ENCODE data around the gene SPINT2.

SPINT2 gene

GRCh38 chr19:38267761-38268483, 3.5 kb downstream of the SPINT2 start:
- DNase-seq (ENCODE audit: low spot score): peak; percentile 32

GRCh38 chr19:38268539-38268938, 4.2 kb downstream of the SPINT2 start:
- DNase-seq (ENCODE audit: low spot score): no peak

DNA sequence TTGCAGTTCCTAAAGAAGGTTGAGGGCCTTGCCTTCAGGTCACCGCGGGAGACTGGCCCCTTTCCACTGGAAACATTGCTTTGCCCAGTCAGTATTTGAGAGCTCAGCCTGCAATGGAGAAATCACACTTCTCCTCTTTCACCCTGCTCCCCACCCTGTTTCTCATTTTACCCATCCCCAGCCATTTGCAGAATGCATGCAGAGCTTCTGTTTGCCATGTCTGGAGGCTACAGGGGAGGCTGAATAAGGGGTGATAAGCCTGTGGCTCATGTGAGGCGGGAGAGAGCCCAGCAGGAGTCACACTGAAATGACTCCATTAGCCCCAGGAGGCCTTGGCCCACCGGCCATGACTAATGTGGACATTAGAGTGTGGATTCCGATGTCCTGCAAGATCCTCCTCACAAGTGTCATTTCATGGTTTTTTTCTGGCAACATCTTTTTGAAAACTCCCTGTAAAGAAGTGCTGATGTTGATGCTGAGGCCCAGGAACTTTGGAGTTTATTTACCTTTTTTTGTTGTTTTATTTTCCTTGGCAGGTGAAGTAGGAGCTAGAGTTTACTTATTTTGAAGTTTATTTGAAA, 6.3 kb downstream of the SPINT2 start:
- DNase-seq (ENCODE audit: low spot score): peak; percentile 48

DNA sequence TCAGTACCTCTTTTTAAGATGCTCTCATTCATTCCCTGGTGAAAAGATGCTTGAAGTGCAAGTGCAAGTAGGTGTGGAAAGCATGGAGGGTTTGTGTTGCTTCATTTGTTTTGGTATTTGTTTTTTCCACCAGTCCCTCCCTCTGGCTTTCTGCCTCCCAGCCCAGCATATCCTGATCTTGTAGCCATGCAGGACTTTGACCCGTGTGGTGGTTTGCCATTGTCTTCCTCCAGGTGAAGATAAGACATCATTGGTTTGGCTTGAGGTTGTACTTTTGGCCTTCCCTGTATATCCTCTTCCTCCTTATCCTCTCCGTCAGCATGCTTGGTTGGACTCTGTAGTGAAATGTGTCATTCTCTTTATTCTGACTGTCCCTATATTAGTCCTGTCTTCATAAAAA, 9.1 kb downstream of the SPINT2 start:
- DNase-seq (ENCODE audit: low spot score): peak; percentile 81

- no peak for DNase-seq (ENCODE audit: low spot score)
These were observed 10.4 kb downstream of the SPINT2 start for GRCh38 chr19:38274739-38275138.

DNA sequence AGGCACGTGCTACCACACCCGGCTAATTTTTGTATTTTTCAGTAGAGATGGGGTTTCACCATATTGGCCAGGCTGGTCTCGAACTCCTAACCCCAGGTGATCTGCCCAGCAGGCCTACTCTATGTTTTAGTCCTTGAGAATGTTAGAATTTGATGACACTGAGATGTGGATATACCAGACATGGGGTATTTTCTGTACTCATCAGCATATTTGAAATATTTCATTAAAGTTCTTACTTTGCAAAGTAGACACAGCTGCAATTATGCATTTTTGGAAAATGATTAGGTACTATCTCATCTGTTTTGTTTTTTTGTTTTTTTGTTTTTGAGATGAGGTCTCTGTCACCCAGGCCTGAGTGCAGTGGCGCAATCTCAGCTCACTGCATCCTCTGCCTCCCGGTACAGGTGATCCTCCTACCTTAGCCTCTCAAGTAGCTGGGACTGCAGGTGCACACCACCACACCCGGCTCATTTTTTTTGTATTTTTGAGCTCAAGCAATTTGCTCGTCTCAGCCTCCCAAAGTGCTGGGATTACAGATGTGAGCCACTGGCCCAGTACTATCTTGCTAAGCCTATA, 12.7 kb downstream of the SPINT2 start:
- no peak for DNase-seq (ENCODE audit: low spot score)

DNA sequence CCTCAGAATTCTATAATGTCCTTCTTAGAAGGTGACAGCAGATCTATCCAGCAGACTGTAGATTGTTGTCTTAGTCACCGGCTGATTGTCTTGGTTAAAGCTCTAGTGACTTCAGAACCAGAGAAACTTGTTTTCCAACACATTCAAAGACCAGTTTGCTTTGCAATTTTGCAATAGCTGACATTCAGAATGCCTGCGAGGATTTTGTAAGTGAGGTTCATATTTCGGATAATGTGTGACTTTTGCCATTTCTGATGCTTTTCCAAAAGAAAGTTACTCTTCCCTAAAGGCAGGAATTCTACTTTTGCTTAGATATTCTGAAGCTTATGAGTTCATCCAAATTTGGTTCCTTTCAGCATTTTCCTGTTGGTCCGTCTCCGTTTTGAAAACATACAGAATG, 13.2 kb downstream of the SPINT2 start:
- DNase-seq (ENCODE audit: low spot score): no peak

GRCh38 chr19:38277969-38278680, 13.8 kb downstream of the SPINT2 start:
- DNase-seq (ENCODE audit: low spot score): no peak

DNA sequence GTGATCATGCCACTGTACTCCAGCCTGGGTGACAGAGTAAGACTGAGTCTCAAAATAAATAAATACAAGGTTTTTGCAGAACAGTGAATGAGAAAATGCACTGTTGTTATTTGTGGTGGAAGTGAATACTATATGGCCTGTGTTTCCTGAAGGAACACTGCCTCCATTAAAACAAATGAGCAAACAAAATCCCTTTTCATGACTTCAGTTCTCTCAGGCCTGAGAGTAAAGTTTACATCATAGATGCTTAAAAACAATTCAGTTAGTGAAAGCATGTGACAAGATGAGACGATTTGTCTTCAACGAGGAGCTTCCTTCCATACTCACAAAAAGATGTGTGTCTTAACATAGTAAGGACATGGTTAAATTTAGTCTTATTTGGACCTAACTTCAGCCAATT, 14.4 kb downstream of the SPINT2 start:
- no peak for DNase-seq (ENCODE audit: low spot score)

- DNase-seq (ENCODE audit: low spot score): no peak
These were observed 15.9 kb downstream of the SPINT2 start for GRCh38 chr19:38280030-38280921.

- no peak for DNase-seq (ENCODE audit: low spot score)
These were observed 17.6 kb downstream of the SPINT2 start for GRCh38 chr19:38281811-38282566.

DNA sequence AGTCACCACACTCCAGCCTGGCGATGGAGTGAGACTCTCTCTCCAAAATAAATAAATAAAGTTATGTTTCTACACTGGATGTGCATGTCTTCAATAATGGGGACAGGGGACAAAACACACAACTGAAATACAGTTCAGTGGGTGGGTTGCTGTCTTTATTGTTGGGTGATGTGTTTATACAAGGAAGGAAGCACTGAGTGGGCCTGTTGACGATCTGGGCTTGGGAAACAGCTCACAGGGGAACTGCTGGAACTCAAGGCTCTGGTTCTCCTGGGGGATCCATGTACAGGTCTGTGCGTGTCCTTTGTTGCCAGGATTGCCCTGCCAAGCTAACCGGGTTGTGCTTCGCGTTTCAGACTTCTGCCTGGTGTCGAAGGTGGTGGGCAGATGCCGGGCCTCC, 18.9 kb downstream of the SPINT2 start:
- no peak for DNase-seq (ENCODE audit: low spot score)

DNA sequence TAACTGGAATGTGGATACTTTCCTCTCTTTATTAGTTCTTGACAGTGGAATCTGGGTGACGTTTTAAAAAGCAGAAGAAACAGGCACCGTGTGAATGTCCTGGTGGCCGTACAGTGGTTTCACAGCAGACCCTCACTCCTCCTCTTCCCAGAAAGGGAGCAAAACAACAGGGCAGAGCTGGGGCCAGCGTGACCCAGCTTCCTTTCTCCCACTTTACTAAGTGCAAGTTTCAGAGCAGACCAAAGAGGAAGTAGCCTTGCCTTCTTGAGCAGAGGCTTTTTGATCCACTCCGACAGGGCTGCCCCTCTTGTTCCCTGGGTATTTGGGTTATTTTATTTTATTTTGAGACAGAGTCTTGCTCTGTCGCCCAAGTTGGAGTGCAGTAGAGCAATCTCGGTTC, 20.0 kb downstream of the SPINT2 start:
- DNase-seq (ENCODE audit: low spot score): no peak

DNA sequence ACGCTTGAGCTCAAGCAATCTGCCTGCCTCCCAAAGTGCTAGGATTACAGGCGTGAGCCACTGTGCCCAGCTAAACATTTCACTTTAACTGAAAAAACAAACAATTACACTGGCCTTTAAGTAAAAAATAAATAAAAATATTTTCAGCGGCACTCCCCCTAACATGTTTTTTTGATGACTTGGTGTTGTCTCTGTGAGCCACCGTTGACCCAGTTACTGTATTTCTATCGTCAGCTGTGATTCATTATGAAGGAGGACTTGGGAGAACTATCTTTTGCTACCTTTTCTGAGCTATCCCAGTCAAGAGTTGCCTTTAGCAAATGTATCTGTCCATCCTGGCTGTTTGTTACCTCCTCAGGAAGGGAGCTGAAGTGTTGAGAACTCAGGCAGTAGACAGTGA, 21.2 kb downstream of the SPINT2 start:
- no peak for DNase-seq (ENCODE audit: low spot score)

DNA sequence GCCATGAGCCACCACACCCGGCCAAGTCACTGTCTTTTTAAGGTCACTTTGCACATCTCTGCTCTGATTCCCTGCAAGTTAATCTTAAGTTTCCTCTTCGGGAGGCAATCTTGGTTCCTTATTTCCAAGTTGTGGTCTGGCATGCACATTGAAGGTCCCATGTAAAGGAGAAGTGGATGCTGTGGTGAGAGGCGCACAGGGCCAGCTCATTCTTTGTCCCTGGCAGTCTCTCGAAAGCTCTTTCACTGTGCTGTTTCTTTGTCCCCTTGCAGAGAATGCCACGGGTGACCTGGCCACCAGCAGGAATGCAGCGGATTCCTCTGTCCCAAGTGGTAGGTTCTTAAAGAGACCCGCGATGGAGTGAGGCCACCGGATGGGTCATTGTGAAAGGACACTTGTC, 23.2 kb downstream of the SPINT2 start:
- no peak for DNase-seq (ENCODE audit: low spot score)

- DNase-seq (ENCODE audit: low spot score): no peak
These were observed 23.9 kb downstream of the SPINT2 start for GRCh38 chr19:38288123-38288855.

GRCh38 chr19:38289955-38290354, 25.6 kb downstream of the SPINT2 start:
- no peak for DNase-seq (ENCODE audit: low spot score)

DNA sequence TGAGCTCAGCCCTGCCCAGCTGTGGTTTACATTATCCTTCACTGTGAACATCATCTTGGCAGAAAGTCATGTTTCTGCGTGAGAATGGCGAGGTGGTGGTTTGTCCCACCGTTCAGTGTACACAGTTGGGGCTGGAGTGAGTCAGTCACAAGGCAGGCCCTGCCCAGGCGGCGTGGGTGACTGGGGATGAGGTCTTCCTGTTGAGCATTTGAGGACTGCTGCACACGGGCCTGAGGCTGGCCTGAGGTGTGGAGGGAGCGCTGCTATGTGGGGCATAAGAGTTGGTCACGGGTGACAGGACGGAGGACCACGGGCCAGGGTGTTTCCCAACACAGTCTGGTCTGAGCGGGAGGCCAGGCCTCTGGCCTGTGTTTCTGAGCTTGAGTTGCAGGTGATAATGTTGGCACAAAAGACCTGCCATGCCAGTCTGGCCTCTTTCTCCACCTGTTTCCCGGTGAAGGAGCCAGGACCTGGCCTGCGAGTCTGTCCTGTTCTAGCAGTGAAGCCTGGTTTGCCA, 26.3 kb downstream of the SPINT2 start:
- DNase-seq (ENCODE audit: low spot score): no peak

GRCh38 chr19:38291855-38292254, 27.5 kb downstream of the SPINT2 start:
- no peak for DNase-seq (ENCODE audit: low spot score)

- DNase-seq (ENCODE audit: low spot score): no peak
These were observed 28.9 kb downstream of the SPINT2 start for GRCh38 chr19:38293281-38293680.

Measured in LoVo (cell line).